Keratinocyte (primary cell): ENCODE data around the gene LMCD1.

Source experiments
- EZH2 ChIP-seq: IDR thresholded peaks from one replicate; pipeline ENCODE4 v1.6.1; 2012; ENCODE audit warnings: inconsistent platforms, mild to moderate bottlenecking, low read length, moderate library complexity
- TF ChIP-seq, protein P1 (sequence below), 3 experiments: IDR thresholded peaks in 1 of 3; conservative IDR thresholded peaks in 1 of 3; optimal IDR thresholded peaks in 1 of 3; 2 replicates in 2 of 3; 3 replicates in 1 of 3; pipeline versions ENCODE3 to v1.5.1; 2011; ENCODE audit warnings: low read length in 3 of 3, mild to moderate bottlenecking in 3 of 3, moderate library complexity in 2 of 3, control low read depth in 1 of 3, inconsistent platforms in 1 of 3; ENCODE audit not compliant: insufficient read depth in 2 of 3; ENCODE audit errors: extremely low read depth in 1 of 3

DNA sequence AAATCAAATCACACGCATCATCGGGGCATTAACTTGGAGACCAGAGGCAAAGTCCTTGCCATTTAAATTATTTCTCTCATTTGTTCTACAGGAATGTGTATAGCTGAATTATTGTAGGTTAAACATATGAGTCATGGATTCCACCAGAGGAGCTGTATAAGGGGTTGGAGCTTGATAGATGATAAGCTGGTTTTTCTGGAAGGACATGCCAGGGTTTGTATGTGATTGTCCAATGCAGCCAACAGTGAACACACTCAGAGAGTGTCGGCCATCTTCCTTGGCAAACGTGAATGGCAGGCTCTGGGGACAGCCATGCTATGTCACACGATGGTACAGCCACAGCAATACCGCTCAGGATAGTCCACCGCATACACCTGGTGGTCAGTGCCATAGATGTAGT is 117.9 kb downstream of the LMCD1 start:
- TF ChIP-seq, protein P1, sequence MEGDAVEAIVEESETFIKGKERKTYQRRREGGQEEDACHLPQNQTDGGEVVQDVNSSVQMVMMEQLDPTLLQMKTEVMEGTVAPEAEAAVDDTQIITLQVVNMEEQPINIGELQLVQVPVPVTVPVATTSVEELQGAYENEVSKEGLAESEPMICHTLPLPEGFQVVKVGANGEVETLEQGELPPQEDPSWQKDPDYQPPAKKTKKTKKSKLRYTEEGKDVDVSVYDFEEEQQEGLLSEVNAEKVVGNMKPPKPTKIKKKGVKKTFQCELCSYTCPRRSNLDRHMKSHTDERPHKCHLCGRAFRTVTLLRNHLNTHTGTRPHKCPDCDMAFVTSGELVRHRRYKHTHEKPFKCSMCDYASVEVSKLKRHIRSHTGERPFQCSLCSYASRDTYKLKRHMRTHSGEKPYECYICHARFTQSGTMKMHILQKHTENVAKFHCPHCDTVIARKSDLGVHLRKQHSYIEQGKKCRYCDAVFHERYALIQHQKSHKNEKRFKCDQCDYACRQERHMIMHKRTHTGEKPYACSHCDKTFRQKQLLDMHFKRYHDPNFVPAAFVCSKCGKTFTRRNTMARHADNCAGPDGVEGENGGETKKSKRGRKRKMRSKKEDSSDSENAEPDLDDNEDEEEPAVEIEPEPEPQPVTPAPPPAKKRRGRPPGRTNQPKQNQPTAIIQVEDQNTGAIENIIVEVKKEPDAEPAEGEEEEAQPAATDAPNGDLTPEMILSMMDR (optimal IDR thresholded peaks at IDR 0.05 in 1 of 3, IDR thresholded peaks at IDR 0.05 in 1 of 3, conservative IDR thresholded peaks at IDR 0.05 in 1 of 3; ENCODE audit: extremely low read depth in 1 of 3, insufficient read depth in 2 of 3, low read length in 3 of 3): no peak
- no peak for TF ChIP-seq EZH2
